Neuronal stem cell (in vitro differentiated cells): ENCODE data around the gene NRIP2.

ENCODE experiments used
- DNase-seq: peaks from one replicate; pipeline ENCODE4 v3.0.0-alpha.2; 2013; ENCODE audit warnings: low spot score
- H2AFZ ChIP-seq: one replicate; pipeline ENCODE4 v1.6.1; 2013; ENCODE audit warnings: mild to moderate bottlenecking, low read length, inconsistent platforms
- H2AK5ac ChIP-seq: 2 replicates; pipeline ENCODE4 v1.6.1; 2013; ENCODE audit warnings: low read depth, mild to moderate bottlenecking, inconsistent platforms, low read length, moderate library complexity, mixed read lengths
- H2BK120ac ChIP-seq: 2 replicates; pipeline ENCODE4 v1.6.1; 2013; ENCODE audit warnings: low read depth, mild to moderate bottlenecking, inconsistent platforms, low read length, moderate library complexity, mixed read lengths
- H2BK12ac ChIP-seq: one replicate; pipeline ENCODE4 v1.6.1; 2013; ENCODE audit warnings: low read length, inconsistent platforms
- H2BK15ac ChIP-seq: 2 replicates; pipeline ENCODE4 v1.6.1; 2013; ENCODE audit warnings: mild to moderate bottlenecking, low read length, inconsistent platforms, mixed read lengths
- H2BK5ac ChIP-seq: one replicate; pipeline ENCODE4 v1.6.1; 2013; ENCODE audit warnings: inconsistent platforms, mild to moderate bottlenecking, low read length, moderate library complexity
- H3K14ac ChIP-seq: one replicate; pipeline ENCODE4 v1.6.1; 2013; ENCODE audit warnings: low read length, inconsistent platforms
- H3K18ac ChIP-seq: 2 replicates; pipeline ENCODE4 v1.6.1; 2013; ENCODE audit warnings: low read length, inconsistent platforms
- H3K23ac ChIP-seq: 2 replicates; pipeline ENCODE4 v1.6.1; 2013; ENCODE audit warnings: low read depth, mild to moderate bottlenecking, mixed read lengths, low read length, inconsistent platforms; ENCODE audit not compliant: poor library complexity
- H3K27ac ChIP-seq: replicated peaks from 3 replicates; pipeline ENCODE4 v1.5.1; 2013; ENCODE audit warnings: low read length, inconsistent platforms
- H3K27me3 ChIP-seq, 3 experiments: 2 replicates each; pipeline ENCODE4 v1.6.1; 2013; ENCODE audit warnings: low read length in 3 of 3, mild to moderate bottlenecking in 2 of 3, inconsistent platforms in 1 of 3, low read depth in 1 of 3, mixed read lengths in 1 of 3, moderate library complexity in 1 of 3; ENCODE audit not compliant: control insufficient read depth in 3 of 3, insufficient read depth in 3 of 3
- H3K36me3 ChIP-seq, 2 donors: replicated peaks in 1 of 2; 2 replicates each; pipeline ENCODE4 v1.6.1; 2013; ENCODE audit warnings: low read length in 2 of 2; ENCODE audit not compliant: control insufficient read depth in 2 of 2, insufficient read depth in 2 of 2
- H3K4ac ChIP-seq: 2 replicates; pipeline ENCODE4 v1.6.1; 2013; ENCODE audit warnings: inconsistent platforms, mild to moderate bottlenecking, low read length, moderate library complexity
- H3K4me1 ChIP-seq, 2 donors: 1 replicate in 1 of 2; 2 replicates in 1 of 2; pipeline ENCODE4 v1.6.1; 2013; ENCODE audit warnings: low read length in 2 of 2, low read depth in 1 of 2; ENCODE audit not compliant: control insufficient read depth in 2 of 2, insufficient read depth in 1 of 2
- H3K4me2 ChIP-seq: one replicate; pipeline ENCODE4 v1.6.1; 2013; ENCODE audit warnings: mild to moderate bottlenecking, low read length, inconsistent platforms; ENCODE audit not compliant: insufficient read depth, poor library complexity, severe bottlenecking
- H3K4me3 ChIP-seq, 2 donors: 2 replicates each; pipeline ENCODE4 v1.5.1; 2013; ENCODE audit warnings: low read length in 2 of 2, mild to moderate bottlenecking in 2 of 2, inconsistent platforms in 1 of 2, moderate library complexity in 1 of 2
- H3K79me1 ChIP-seq: one replicate; pipeline ENCODE4 v1.6.1; 2013; ENCODE audit warnings: low read depth, mild to moderate bottlenecking, inconsistent platforms, low read length, moderate library complexity
- H3K9ac ChIP-seq: one replicate; pipeline ENCODE4 v1.6.1; 2013; ENCODE audit warnings: mild to moderate bottlenecking, low read depth, low read length, inconsistent platforms; ENCODE audit not compliant: poor library complexity
- H3K9me3 ChIP-seq, 2 donors: replicated peaks in 1 of 2; 2 replicates each; pipeline versions ENCODE3 to v1.6.1; 2013; ENCODE audit warnings: low read length in 2 of 2, mild to moderate bottlenecking in 2 of 2, inconsistent platforms in 1 of 2, low read depth in 1 of 2, mixed read lengths in 1 of 2, moderate library complexity in 1 of 2; ENCODE audit not compliant: control insufficient read depth in 2 of 2, insufficient read depth in 1 of 2
- H4K8ac ChIP-seq: one replicate; pipeline ENCODE4 v1.6.1; 2013; ENCODE audit warnings: low read depth, mild to moderate bottlenecking, inconsistent platforms, low read length, moderate library complexity
- H4K91ac ChIP-seq: one replicate; pipeline ENCODE4 v1.6.1; 2013; ENCODE audit warnings: low read length, low read depth, mild to moderate bottlenecking, inconsistent platforms; ENCODE audit not compliant: poor library complexity
- WGBS, 2 donors: extraction: QIAGEN DNeasy Blood & Tissue Kit; methylation state at CpG; one replicate each; pipeline ENCODE4 v1.1.7; 2013; ENCODE audit warnings: missing lambda C conversion rate in 2 of 2, mixed read lengths in 1 of 2; ENCODE audit not compliant: insufficient read length in 2 of 2, insufficient replicate concordance in 1 of 2; ENCODE audit errors: extremely low coverage in 2 of 2; 5-methylcytosine and 5-hydroxymethylcytosine counted together

NRIP2 gene

DNA sequence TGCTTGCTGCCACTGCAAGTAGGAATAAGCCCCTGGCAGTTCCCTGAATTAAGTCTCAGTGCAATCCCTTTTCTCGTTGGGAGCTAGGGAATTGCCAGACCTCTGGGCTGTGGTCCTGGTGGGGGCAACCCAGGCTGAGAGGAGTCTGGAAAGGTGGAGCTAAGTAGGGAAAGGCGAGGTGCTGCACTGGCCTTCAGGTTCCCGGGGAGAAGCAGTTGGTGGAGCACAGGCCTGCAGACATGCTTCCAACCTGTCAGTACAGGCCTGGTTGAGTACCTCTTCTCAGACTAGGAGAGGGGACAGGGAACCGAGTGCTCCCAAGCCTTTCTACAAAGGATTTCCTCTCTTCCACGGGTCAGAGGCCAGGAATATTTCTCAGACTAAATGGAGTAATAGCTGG lies 1.5 kb downstream of the NRIP2 start:
- Histone ChIP-seq H2BK5ac (no peak overlapping the region), H3K27ac (no peak overlapping the region), H2BK15ac (no peak overlapping the region), H3K4me3 (no peak overlapping the region), H2BK120ac (no peak overlapping the region), H3K79me1 (no peaks in the 10 kb centered on the region), H3K4me1 (peaks cover 9 to 19% of the 10 kb centered on the region in 2 donors), H2AFZ (no peak overlapping the region), H2AK5ac (no peak overlapping the region), H4K91ac (no peak overlapping the region), H3K9me3 (no peaks in the 10 kb centered on the region), H3K14ac (no peak overlapping the region), H3K36me3 (peaks cover 1 to 29% of the 10 kb centered on the region in 2 donors), H3K9ac (no peak overlapping the region), H3K23ac (no peak overlapping the region), H3K4ac (no peak overlapping the region), H4K8ac (no peak overlapping the region), H3K18ac (peak overlapping the region; percentile 53), H3K4me2 (no peak overlapping the region), H2BK12ac (no peak overlapping the region), H3K27me3 (no peaks in the 10 kb centered on the region)
- DNase-seq = no peak
- no CpG with 5 or more reads among the region's 5 CpGs for WGBS, 2 donors

DNA sequence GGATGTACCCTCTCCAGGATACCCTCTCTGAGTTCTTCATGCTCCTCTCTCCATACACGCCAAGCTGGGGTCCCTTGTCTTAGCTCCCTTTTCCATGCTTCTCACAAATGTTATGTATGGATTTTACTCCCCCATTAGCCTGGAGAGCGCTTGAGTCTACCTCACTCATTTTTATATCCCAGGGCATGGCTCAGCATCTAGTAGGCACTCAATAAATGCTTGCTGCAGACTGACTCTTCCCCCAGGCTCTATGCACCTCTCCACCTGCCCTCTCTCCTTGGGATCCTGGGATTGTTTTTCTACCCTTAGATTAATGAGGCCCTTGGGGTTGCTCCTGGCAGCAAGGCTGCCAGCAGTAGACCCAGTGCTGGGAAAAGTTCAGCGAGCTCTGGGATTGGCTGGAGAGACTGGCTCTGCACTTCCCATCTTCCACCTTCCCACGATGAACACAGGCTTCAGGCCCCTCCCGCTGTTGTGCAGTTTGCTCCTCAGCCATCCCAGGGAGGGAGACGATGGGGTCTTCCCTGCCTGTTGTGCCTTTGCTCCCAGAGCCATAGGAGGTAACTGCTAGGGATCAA lies 2.2 kb downstream of the NRIP2 start:
- Histone ChIP-seq H3K4ac (no peak overlapping the region), H3K18ac (no peak overlapping the region), H2BK120ac (no peak overlapping the region), H4K8ac (no peak overlapping the region), H3K9ac (no peak overlapping the region), H3K27me3 (no peaks in the 10 kb centered on the region), H2BK12ac (no peak overlapping the region), H3K4me1 (peaks cover 9 to 19% of the 10 kb centered on the region in 2 donors), H3K4me3 (no peak overlapping the region), H3K14ac (no peak overlapping the region), H3K23ac (no peak overlapping the region), H3K79me1 (no peaks in the 10 kb centered on the region), H3K4me2 (no peak overlapping the region), H2BK5ac (no peak overlapping the region), H2BK15ac (no peak overlapping the region), H2AFZ (no peak overlapping the region), H3K9me3 (no peaks in the 10 kb centered on the region), H2AK5ac (no peak overlapping the region), H3K27ac (no peak overlapping the region), H4K91ac (no peak overlapping the region), H3K36me3 (peaks cover 1 to 36% of the 10 kb centered on the region in 2 donors)
- no peak for DNase-seq
- WGBS, 2 donors = no CpG with 5 or more reads among the region's 6 CpGs

DNA sequence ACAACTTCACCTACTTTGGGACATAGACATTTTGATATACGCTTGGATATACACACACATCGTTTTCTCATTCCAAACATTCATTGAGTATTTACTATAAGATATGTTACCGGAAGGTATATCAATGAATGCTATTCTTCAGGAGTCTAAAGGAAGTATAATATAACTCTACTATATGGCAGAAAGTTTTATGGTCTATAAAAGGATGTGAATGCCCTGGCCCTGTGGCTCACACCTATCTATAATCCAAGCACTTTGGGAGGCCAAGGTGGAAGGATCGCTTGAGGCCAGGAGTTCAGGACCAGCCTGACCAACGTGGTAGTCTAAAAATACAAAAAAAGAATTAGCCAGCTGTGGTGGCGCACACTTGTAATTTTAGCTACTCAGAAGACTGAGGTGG lies 5.6 kb downstream of the NRIP2 start:
- no peak overlapping the region for H2BK5ac ChIP-seq
- no peak overlapping the region for H3K23ac ChIP-seq
- no peak overlapping the region for H3K14ac ChIP-seq
- peaks cover 5 to 54% of the 10 kb centered on the region in 2 donors for H3K36me3 ChIP-seq
- H3K9me3 ChIP-seq = no peaks in the 10 kb centered on the region
- H2AFZ ChIP-seq = no peak overlapping the region
- no peak overlapping the region for H3K4me3 ChIP-seq
- no peak overlapping the region for H2AK5ac ChIP-seq
- no CpG with 5 or more reads among the region's 6 CpGs for WGBS, 2 donors
- no peak overlapping the region for H3K9ac ChIP-seq
- H3K4ac ChIP-seq = no peak overlapping the region
- no peak overlapping the region for H3K27ac ChIP-seq
- H2BK120ac ChIP-seq = no peak overlapping the region
- DNase-seq = no peak
- H3K4me1 ChIP-seq = peaks cover 26 to 33% of the 10 kb centered on the region in 2 donors
- H3K18ac ChIP-seq = no peak overlapping the region
- H2BK15ac ChIP-seq = no peak overlapping the region
- no peak overlapping the region for H4K8ac ChIP-seq
- H3K27me3 ChIP-seq = no peaks in the 10 kb centered on the region
- H2BK12ac ChIP-seq = no peak overlapping the region
- H3K79me1 ChIP-seq = no peaks in the 10 kb centered on the region
- H4K91ac ChIP-seq = no peak overlapping the region
- H3K4me2 ChIP-seq = no peak overlapping the region

DNA sequence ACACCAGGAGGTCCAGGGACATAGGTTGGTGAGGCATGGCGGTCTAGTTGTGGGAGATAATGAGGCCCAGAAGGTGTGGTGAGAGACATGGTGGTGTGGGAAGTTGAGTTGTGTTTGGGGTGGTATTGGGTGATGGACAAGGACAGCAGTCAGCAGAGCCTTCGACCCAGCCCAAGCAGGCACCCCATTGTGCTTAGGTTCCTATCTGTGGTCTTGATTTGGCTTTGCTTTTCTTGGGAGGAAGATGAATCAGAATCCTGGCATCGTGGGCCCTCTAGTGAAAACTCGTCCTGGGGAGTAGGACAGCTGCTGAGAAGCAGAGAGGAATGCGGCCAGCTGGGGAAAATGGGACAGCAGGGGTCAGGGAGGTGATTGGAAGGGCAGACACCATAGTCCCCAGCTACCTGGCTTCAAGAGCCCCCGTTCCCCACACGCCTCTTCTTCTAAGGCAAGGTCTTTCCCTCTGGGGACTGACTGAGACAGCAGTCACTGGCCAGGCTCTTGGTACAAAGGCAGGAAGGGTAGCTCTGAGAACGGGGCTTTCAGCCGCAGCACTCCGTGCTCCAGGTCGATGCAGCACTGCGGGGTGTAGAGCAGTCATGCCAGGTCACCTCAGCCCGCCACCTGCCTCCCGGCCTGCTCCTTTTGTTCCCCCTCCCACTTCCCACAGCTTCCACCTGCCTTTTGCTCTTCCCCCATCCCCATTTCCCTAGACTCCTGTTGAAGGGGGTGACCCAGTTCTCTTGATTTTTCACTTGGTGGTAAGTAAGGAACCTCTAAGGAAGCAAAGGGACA lies 7.9 kb downstream of the NRIP2 start:
- H2BK120ac ChIP-seq = no peak overlapping the region
- peak overlapping the region; percentile 67 for H4K91ac ChIP-seq
- H3K4ac ChIP-seq = no peak overlapping the region
- no peak overlapping the region for H2BK15ac ChIP-seq
- H3K4me3 ChIP-seq = no peak overlapping the region
- H3K9me3 ChIP-seq = no peaks in the 10 kb centered on the region
- H2AK5ac ChIP-seq = peak overlapping the region; percentile 82
- no peak overlapping the region for H2BK12ac ChIP-seq
- no peak overlapping the region for H3K4me2 ChIP-seq
- no peak overlapping the region for H3K14ac ChIP-seq
- WGBS, 2 donors = no CpG with 5 or more reads among the region's 14 CpGs
- no peak overlapping the region for H4K8ac ChIP-seq
- peak overlapping the region; percentile 87 for H3K27ac ChIP-seq
- no peak for DNase-seq
- peak overlapping the region; percentile 73 for H3K9ac ChIP-seq
- peak overlapping the region; percentile 36 for H3K18ac ChIP-seq
- H3K79me1 ChIP-seq = no peaks in the 10 kb centered on the region
- H2AFZ ChIP-seq = no peak overlapping the region
- H3K36me3 ChIP-seq = peaks cover 17 to 77% of the 10 kb centered on the region in 2 donors
- no peaks in the 10 kb centered on the region for H3K27me3 ChIP-seq
- no peak overlapping the region for H2BK5ac ChIP-seq
- peaks cover 24 to 25% of the 10 kb centered on the region in 2 donors for H3K4me1 ChIP-seq
- no peak overlapping the region for H3K23ac ChIP-seq
